SKM-1 treated with dmso at 0.1 percent for 144 hours (cell line): ENCODE data around the gene FRMD8.
A peak's percentile ranks its signal among the peaks of the same experiment; 100 is the strongest.
"Not testable (repeated sequence)": the region's sequence is repeated elsewhere in the genome, so short reads cannot be mapped to it uniquely, and the experiment has no call there.

Experiments
- DNase-seq: peaks from one replicate; lab custom pipeline; 2025; ENCODE audit not compliant: unreplicated experiment; lab: John Stamatoyannopoulos, UW

The FRMD8 gene

DNA sequence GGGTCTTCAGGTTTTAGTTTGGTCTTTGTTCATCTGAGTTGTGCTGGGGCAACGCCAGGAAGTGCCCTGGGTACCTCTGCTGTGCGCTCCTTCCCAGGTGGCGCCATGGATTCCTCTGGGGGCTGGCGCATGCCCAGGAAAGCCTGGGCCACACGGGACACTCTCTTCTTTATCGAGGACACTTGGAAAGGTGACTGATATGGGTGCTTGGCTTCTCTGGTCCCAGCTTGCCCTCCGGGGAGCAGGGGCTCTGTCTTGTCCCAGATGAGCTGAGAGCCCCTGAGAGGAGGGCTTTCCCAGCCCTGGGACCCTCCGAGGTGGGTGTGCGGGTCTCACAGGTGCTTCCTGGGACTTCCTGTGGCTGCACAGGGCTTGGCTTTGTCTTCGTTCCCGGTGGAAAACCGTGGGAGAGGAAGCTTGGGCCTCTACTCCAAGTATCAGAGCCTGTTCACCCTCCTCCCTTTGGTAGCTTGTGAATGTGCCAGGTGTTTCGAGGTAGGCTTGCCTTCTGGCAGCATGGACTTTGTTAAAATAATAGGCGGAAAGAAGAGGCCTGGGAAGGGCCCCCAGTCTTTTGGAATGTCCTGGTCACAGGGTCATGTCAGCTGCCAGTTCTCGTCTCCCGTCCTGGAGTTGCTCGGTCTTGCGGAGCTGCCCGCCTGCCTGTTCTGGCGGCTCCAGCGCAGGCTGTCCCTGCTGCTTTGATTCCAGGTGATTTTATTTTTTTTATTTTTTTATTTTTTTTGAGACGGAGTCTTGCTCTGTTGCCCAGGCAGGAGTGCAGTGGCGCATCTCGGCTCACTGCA is 26.0 kb downstream of the FRMD8 start:
- DNase-seq = no peak

DNA sequence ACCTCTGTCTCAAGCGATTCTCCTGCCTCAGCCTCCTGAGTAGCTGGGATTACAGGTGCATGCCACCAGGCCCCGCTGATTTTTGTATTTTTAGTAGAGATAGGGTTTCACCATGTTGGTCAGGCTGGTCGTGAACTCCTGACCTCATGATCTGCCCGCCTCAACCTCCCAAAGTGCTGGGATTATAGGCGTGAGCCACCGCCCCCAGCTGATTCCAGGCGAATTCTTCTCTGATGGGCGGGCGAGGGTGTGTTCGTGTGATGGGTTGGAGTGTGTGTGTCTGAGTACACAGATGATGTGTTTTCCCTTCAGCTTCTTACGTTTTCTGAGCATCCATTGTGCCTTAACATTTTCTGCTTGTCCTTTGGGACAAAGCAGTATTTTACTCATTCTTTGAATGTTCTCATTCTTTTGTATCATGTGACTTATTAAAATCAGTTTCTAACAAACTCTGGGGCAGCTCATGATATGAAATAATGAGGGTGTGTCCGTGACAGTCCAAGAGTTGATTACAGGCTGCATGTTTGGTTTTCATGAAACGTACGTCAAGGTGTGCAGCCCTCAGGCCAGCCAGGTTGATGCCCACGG is 26.7 kb downstream of the FRMD8 start:
- not testable (repeated sequence) for DNase-seq

DNA sequence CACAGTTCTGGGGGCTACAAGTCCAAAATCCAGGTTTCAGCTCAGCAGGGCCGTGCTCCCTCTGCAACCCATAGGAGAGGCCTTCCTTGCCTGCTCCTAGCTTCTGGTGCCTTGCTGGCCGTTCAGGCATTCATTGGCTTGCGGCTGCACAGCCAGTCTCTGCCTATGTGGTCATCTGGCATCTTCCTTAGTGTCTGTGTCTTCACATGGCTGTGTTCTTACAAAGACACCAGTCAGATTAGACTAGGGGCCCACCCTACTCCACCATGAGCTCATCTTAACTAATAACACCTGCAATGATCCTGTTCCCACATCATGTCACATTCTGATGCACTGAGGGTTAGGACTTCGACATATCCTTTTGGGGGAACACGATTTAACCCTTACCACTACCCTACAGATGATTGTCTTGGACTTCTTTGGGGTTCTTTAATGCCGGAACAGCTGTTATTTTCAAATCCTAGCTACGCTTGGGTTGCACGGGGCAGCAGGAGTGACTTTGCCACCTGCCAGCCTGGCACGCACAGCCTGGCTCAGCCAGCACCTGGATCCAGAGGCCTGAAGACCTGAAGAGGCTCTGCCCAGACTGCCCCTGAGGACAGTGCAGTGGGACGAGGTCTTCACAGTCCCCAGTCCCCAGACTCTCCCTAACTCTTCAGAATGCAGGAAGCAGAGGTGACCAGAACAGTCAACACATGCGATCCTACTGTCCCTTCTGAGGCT is 28.5 kb downstream of the FRMD8 start:
- no peak for DNase-seq

DNA sequence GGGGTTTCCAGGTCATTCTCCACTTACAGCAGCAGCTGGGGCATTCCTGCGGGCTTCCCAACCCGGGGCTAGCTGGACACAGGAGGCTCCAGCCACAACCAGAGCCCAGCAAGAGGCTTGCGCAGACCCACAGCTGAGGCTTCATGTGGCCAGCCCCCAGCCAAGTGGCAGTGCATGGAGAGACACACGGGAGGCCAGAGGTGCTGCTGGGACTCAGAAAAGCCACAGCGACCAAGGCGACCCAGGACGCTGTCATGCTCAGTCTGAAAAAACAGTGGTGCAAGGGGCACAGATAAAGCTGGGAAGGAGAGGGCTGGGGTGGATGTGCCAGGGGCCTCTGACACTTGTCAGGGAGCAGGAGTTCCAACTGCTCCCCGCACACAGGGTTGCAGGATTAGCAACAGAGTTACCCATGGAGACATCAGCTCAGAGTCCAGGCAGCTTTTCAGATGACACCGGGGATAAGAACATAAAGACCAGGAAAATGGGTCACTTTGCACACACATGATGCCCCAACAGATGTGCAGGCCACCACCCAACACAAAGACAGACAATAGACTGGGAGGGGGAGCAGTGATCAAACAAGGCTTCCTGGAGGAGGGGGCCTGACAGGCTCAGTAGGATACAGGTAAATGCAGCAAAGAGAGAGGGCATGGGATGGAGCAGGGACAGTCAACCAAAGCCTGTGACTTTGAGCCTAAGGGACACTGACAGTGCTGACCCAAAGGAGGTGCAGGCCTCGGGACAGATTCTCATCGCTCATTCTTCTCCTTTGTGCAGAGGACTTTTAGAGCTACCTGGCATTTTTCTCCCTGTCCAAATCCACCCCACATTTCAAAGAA is 29.3 kb downstream of the FRMD8 start:
- DNase-seq = no peak

DNA sequence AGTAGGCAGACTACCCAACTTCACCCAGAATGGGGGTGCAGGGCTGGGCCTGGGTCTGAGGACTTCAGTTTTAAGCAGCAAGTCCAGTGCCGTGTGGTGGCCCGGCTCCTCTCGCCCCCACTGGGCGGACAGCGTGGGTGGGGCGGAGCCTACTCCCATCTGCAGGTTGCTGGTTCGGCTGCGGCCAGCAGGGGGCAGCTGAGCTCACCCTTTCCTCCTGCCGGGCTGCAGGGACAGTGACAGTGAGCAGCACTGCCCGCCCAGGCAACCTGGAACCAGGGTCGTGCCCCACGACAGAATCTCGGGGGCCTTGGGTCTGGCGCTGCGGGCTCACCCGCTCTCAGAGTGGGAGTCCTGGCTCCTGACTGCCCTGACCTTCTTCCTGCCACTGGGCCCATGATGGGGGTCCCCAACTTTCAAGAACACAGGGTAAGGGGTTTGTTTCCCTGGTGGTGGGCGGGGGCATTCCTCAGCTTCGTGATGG is 29.9 kb downstream of the FRMD8 start:
- DNase-seq = peak; percentile 69

DNA sequence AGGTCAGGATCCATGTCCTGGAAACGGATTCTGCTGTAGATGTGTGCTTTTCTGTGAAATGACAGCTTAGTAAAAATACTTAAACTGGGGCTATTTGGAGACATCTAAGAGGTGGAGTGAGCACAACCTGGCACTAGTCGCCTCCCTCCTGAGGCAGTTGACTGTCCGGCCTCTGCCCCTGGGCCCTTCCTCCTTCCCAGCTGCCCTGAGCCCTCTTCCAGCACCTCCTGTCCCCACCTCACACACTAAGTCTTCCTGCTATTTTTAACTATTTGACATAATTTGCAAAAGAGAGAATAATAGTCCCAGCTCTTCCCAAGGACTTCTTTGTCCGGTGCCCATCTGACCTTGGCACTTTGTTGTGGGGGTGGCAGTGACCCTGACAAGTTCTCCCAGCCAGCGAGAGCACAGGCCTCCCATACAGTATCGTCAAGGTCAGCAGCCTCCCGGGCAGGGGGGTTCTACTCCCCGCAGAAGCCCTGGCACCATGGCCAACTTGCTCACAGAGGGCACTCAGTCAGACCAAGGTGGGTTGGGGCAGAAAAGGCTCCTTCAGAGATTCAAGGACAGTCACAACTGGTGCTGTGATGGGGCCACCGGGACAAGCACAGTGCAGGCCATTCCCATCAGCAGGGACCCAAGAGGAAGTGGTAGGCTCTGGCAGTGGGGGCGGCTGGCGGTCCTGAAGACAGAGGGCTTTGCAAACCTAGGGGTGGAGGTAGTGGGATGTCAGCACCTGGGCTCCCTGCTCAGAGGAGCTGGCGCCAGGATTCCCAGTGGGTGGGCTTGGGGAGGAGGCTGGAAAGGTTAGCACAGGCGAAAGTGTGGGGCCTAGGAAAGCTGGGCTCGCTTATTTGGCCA is 30.6 kb downstream of the FRMD8 start:
- DNase-seq = no peak

DNA sequence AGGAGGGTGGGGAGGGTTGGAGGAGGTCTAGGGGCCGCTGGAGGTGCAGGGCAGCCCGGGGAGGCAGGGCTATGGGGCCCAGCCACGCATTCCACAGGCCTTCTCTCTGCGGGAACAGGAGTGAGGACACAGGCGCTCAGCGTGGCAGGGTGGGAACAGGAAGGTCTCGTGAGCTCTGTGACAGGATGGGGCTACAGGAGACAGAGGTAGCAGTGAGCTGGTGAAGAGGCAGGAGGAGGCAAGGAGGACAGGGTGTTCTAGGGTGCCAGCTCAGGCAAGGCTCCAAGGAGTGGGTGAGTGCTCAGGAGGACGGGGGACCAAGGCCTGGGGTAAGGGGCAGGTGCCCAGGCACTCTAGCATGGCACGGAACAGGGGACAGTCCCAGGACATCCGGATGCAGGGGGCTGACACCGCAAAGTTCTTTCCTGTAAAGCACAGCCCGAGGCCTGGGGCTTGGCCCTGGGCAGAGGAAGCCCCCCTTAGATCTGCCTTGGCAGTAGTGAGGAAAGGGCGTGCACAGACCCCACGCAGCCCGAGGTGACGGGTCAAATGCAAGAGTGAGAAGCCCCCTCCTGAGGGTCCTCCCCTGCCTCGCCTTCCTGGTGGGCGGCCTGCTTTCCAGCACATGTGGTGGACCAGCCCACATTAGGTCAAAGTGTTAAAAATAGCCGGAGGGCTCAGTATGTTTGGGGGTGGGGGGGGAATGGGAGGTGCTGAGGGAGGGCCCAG is 31.4 kb downstream of the FRMD8 start:
- DNase-seq = no peak

DNA sequence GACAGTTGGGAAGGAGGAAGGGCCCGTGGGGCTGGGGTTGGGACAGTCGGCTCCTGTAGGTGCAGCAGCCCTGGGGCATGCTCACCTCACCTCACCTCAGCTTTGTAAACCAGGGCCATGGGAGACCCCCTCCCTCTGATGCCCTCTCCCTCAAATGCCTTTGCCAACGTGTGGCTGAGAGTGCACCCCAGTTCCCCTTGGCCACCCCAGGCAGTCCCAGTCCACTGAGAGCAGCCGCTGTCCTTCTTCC is 31.9 kb downstream of the FRMD8 start:
- no peak for DNase-seq

DNA sequence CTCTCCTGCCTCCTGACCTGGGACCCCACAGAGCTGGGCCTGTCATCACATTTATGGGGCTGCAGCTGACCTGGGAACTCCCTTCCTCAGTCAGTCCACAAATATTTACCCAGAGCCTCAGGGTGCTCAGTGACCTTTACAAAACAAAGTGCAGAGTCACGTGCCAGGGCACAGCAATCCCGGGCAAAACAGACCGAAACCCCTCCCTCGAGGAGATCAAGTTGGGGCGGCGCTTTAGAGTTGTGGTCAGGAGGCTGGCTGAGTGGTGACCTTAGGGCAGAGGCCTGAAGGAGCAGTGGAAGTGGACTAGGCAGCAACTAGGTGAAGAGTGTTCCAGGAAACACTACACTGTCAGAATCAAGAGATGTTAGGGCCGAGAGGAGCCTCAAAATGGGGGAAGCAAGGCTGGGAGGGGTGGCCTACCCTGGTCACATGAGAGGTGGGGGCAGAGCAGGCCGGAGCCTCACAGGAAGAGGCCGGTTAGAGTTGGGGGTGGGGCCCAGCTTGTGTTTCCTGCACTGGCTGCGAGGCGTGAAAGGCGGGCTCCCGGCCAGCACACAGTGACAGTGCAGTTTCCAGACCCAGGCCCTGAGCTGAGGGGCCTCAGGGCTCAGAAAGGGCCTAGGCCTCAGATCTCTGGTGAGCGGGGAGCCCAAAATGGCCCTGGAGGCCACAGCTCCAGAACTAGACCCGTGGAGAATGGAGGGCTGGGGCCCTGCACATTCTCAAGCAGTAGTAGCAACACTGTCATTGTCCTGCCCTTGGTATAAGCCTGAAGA is 32.4 kb downstream of the FRMD8 start:
- peak; percentile 98 for DNase-seq

DNA sequence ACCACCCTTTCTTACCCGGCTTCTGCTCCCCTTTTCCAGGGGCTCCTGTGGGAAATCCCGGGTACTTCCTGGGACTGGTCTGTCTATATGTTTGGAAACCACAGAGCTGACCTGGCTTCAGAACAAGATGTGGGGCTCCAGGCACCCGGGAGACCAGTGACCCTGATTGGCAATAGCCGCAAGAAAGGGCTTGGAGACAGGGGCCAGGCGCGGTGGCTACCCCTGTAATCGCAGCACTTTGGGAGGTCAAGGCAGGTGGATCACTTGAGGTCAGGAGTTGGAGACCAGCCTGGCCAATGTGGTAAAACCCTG is 33.0 kb downstream of the FRMD8 start:
- DNase-seq = no peak

DNA sequence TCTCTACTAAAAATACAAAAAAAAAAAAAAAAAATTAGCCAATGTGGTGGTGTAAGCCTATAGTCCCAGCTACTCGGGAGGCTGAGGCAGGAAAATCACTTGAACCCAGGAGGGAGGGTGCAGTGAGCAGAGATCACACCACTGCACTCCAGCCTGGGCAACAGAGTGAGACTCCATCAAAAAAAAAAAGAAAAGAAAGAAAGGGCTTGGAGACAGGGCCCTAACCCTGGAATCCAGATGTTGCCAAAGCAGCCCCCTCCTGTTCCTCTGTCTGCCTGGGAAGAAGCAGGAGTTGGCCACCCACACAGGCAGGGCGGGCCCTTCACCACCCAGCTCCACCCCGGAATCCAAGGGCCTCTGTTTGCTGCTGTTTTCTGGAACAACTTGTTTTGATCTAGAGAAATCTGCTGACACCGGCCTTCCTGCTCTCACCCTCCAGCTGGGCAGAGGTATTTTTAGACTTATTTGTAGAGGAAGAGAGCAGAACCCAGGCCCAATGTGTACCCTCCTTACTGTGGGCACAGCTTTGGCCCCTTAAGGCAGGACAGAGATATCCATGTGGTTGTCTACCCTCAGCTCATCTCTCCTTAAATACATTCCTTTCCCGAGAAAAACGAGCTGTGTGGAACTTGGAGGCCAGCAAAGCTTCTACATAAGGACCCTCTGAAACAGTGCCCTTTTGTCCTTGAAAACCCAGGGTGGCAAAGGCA is 33.5 kb downstream of the FRMD8 start:
- no peak for DNase-seq

DNA sequence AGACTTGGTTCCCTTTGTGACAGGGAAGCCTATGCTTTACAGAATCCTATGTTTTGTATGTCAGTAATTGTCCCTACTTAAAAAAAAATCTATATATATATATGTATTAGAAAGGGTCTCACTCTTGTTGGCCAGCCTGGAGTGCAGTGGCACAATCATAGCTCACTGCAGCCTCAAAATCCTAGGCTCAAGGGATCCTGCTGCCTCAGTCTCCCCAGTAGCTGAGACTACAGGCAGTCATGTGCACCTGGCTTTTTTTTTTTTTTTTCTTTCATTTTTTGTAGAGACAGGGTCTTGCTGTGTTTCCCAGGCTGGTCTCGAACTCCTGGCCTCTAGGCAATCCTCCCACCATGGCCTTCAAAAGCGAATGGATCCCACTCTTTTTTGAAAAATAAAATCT is 34.1 kb downstream of the FRMD8 start:
- DNase-seq = no peak

DNA sequence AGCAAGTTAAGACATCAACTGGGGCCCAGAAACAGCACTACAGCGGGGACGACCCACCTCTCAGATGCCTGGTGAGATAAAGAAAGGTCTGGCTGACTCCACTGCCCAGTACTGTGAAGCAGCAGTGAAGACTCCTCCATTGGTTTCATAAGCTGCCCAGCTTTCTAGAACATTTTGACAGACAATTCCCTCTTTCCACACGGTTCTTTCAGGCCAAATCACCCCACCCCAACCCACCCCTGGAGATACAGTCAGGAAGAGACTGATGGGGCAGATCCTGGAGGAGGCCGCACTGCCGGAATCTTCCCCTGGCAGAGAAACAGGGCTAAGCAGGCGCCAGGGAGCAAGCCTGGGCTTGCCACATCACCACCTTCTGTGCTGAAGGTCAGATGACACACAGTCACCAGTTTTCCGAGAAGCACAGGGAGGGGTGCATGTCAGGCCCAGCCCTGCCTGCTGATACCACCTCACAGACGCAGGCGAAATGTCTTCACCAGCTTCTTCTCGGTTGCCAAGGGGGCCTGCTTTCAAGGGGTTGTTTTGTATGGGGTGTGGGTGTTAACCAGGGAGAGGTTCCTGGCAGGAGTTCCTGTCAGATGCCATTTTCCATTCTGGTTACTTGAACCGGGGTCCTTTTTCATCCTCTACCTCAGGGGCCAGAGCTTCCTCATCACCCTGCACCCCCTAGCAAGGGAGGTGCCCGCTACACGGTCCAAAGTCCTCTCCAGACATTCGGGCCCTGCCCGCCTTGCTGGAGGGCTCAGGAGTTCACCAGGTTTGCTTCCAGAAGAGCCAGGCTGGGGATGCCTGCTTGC is 34.7 kb downstream of the FRMD8 start:
- peak; percentile 76 for DNase-seq

DNA sequence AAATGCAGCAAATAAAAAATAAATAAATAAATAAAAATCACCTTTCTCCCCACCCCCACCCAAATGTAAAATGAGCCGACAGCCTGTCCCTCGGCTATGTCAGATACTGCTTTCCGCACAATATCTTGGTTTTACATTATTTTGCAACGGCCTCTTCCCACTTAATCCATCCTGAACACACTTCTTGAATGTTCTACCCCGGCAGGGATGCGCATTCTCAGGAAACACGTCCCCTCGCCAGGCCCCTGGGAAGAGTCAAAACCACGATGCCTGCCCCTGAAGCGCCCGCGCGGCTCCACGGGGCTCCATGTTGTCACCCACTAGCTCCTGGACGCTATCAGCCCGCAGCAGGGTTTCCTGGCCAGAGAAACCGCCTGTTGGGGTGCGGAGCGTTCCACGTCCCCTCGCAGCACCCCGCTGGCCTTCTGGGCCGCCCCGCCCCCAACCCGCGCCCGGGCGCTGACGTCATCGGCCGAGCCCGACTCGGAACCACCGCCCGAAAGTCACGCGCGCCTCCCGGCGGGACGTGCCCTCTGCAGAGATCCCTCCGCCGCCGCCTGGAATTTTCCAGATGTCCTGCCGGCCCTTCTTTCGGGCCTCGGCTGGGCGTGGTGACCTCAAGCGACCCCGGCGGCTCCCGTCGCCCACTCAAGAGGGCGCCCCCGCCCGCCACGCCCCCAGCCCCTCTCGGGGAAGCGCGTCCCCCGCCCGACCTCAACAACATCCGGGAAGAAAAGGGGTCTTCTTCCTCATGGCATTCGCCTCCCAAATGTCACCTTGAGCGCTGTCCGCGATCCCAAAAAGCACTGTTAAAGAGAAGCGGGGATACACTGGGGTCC is 35.6 kb downstream of the FRMD8 start:
- peak; percentile 83 for DNase-seq

DNA sequence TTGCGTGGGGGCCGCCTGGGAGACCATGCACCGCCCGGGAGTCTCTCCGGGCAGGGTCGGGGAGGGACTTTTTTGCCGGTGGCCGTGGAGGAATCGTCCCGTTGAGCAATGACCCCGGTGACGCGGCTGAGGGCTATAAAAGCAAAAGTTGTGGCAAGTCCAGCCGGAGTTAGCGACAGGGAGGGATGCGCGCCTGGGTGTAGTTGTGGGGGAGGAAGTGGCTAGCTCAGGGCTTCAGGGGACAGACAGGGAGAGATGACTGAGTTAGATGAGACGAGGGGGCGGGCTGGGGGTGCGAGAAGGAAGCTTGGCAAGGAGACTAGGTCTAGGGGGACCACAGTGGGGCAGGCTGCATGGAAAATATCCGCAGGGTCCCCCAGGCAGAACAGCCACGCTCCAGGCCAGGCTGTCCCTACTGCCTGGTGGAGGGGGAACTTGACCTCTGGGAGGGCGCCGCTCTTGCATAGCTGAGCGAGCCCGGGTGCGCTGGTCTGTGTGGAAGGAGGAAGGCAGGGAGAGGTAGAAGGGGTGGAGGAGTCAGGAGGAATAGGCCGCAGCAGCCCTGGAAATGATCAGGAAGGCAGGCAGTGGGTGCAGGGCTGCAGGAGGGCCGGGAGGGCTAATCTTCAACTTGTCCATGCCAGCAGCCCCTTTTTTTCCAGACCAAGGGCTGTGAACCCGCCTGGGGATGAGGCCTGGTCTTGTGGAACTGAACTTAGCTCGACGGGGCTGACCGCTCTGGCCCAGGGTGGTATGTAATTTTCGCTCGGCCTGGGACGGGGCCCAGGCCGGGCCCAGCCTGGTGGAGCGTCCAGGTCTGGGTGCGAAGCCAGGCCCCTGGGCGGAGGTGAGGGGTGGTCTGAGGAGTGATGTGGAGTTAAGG is 36.4 kb downstream of the FRMD8 start, which contains the start of gene NEAT1:
TSS of gene NEAT1 (plus strand) at position 166 of the 883 bp plus-strand sequence.
- peak; percentile 86 for DNase-seq
